ENCODE results near the gene SURF2.
"Not testable (repeated sequence)": the region's sequence is repeated elsewhere in the genome, so short reads cannot be mapped to it uniquely, and the experiment has no call there.

Gene SURF2

GRCh38 chr9:133379153-133380086 lies 23.1 kb downstream of the SURF2 start:
- no peak for DNase-seq

GRCh38 chr9:133380734-133381133 lies 24.4 kb downstream of the SURF2 start:
- no peak for DNase-seq

GRCh38 chr9:133382507-133383141 lies 26.3 kb downstream of the SURF2 start:
- no peak for DNase-seq

GRCh38 chr9:133383438-133383837 lies 27.1 kb downstream of the SURF2 start:
- DNase-seq, result no peak

- no peak for DNase-seq
Measured at GRCh38 chr9:133384736-133385321, 28.5 kb downstream of the SURF2 start.

GRCh38 chr9:133385452-133385851 lies 29.1 kb downstream of the SURF2 start:
- DNase-seq, result no peak

- no peak for DNase-seq
Measured at GRCh38 chr9:133386338-133386737, 30.0 kb downstream of the SURF2 start.

GRCh38 chr9:133387680-133388079 lies 31.3 kb downstream of the SURF2 start:
- no peak for DNase-seq

GRCh38 chr9:133389025-133389557 lies 32.7 kb downstream of the SURF2 start:
- DNase-seq, result no peak

- DNase-seq, result no peak
Measured at GRCh38 chr9:133389562-133389961, 33.2 kb downstream of the SURF2 start.

- no peak for DNase-seq
Measured at GRCh38 chr9:133390713-133391112, 34.4 kb downstream of the SURF2 start.

GRCh38 chr9:133391449-133391848 lies 35.1 kb downstream of the SURF2 start:
- not testable (repeated sequence) for DNase-seq

- not testable (repeated sequence) for DNase-seq
Measured at GRCh38 chr9:133392308-133392707, 36.0 kb downstream of the SURF2 start.

- no peak for DNase-seq
Measured at GRCh38 chr9:133393399-133393798, 37.0 kb downstream of the SURF2 start.

GRCh38 chr9:133394687-133395271 lies 38.4 kb downstream of the SURF2 start:
- DNase-seq, result no peak

- DNase-seq, result no peak
Measured at GRCh38 chr9:133396952-133397351, 40.6 kb downstream of the SURF2 start.

GRCh38 chr9:133397370-133397769 lies 41.0 kb downstream of the SURF2 start:
- no peak for DNase-seq

- DNase-seq, result no peak
Measured at GRCh38 chr9:133397895-133398294, 41.5 kb downstream of the SURF2 start.

GRCh38 chr9:133400292-133400691 lies 43.9 kb downstream of the SURF2 start:
- no peak for DNase-seq

- DNase-seq, result no peak
Measured at GRCh38 chr9:133401588-133401987, 45.2 kb downstream of the SURF2 start.

- DNase-seq, result no peak
Measured at GRCh38 chr9:133402689-133403088, 46.3 kb downstream of the SURF2 start.

- DNase-seq, result peak; percentile 61
Measured at GRCh38 chr9:133403766-133404453, 47.6 kb downstream of the SURF2 start.

All from activated CD4-positive, CD25-positive, alpha-beta regulatory T cell treated with anti-CD3 and anti-CD28 coated beads, Interleukin-2, amount 50 U/mL, for 72 hours (primary cell).